OCI-LY1 (cell line): Measurements from ENCODE around the gene HESX1.

Source experiments
- EZH2 ChIP-seq: fragments of 200-600 bp; sonication (generic), shearing (Covaris generic); IDR thresholded peaks from 2 replicates; pipeline ENCODE4 v1.8.0; 2017; ENCODE audit warnings: borderline replicate concordance, mixed run types, mild to moderate bottlenecking, antibody characterized with exemption, low read length, moderate library complexity, mixed read lengths
- TF ChIP-seq, protein P1 (sequence below): fragments of 200-600 bp; sonication (generic), shearing (Covaris generic); IDR thresholded peaks from 2 replicates; pipeline ENCODE4 v1.5.1; 2017; ENCODE audit warnings: mild to moderate bottlenecking, antibody characterized with exemption, low read length, moderate library complexity, mixed read lengths

DNA sequence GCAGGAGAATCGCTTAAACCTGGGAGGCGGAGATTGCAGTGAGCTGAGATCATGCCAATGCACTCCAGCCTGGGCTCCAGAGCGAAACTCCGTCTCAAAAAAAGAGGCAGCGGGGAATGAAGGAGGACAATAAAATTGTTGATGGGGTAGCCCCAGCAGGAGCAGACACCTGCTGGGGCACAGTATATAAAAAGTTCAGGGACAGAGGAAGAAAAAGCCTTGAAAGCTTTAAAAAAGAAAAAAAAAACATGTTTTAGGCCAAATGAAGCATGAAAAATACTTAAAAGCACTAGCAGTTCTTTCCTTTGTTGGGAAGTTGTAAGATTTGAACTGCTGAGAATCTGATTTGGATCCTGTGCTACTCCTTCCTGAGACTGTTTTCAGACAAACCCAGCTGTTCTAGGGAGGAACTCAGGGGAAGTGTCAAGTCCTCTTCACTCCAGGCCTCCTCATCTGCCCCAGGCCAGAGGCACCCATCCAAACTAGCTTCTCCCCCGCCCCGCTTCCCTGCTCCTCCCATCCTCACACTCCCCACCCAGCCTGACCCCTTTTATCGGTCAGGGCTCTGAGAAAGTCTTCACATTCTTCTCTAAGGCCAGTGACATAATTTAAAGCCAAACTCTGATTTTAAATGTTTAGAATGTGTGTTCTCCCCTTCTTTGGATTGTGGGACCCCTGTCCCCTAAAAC, 39.6 kb downstream of the HESX1 start:
- TF ChIP-seq, protein P1, sequence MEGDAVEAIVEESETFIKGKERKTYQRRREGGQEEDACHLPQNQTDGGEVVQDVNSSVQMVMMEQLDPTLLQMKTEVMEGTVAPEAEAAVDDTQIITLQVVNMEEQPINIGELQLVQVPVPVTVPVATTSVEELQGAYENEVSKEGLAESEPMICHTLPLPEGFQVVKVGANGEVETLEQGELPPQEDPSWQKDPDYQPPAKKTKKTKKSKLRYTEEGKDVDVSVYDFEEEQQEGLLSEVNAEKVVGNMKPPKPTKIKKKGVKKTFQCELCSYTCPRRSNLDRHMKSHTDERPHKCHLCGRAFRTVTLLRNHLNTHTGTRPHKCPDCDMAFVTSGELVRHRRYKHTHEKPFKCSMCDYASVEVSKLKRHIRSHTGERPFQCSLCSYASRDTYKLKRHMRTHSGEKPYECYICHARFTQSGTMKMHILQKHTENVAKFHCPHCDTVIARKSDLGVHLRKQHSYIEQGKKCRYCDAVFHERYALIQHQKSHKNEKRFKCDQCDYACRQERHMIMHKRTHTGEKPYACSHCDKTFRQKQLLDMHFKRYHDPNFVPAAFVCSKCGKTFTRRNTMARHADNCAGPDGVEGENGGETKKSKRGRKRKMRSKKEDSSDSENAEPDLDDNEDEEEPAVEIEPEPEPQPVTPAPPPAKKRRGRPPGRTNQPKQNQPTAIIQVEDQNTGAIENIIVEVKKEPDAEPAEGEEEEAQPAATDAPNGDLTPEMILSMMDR = no peak
- TF ChIP-seq EZH2 = no peak
